Liver (tissue), 9 donors: ENCODE measurements around the gene FERMT1. TPM values are rescaled to one million over a fixed set of nuclear protein-coding genes. Genes with fewer than 3 reads are reported as not detected.

Experiments
- DNase-seq: peaks from one replicate; pipeline ENCODE4 v3.0.0-alpha.2; 2017; ENCODE audit warnings: low spot score
- H3K27ac ChIP-seq, 2 donors: one replicate each; pipeline ENCODE4 v1.7.0; 2013; ENCODE audit warnings: inconsistent platforms in 2 of 2, low read length in 2 of 2, control low read depth in 1 of 2, low read depth in 1 of 2, mild to moderate bottlenecking in 1 of 2
- H3K27me3 ChIP-seq, 4 donors: one replicate each; pipeline versions ENCODE4 v1.6.1 to v1.7.0; 2013; ENCODE audit warnings: low read length in 3 of 4, inconsistent platforms in 1 of 4, mild to moderate bottlenecking in 1 of 4, moderate library complexity in 1 of 4; ENCODE audit not compliant: control insufficient read depth in 4 of 4, insufficient read depth in 4 of 4
- H3K36me3 ChIP-seq, 4 donors: one replicate each; pipeline versions ENCODE4 v1.6.1 to v1.7.0; 2013; ENCODE audit warnings: low read length in 3 of 4, mild to moderate bottlenecking in 3 of 4, low read depth in 1 of 4, moderate library complexity in 1 of 4; ENCODE audit not compliant: control insufficient read depth in 4 of 4, insufficient read depth in 3 of 4
- H3K4me1 ChIP-seq, 4 donors: one replicate each; pipeline versions ENCODE4 v1.6.1 to v1.7.0; 2013; ENCODE audit warnings: low read length in 3 of 4, mild to moderate bottlenecking in 3 of 4, moderate library complexity in 1 of 4; ENCODE audit not compliant: control insufficient read depth in 4 of 4, insufficient read depth in 4 of 4
- H3K4me3 ChIP-seq, 3 donors: one replicate each; pipeline versions ENCODE4 v1.6.1 to v1.7.0; 2013; ENCODE audit warnings: low read length in 3 of 3, control low read depth in 1 of 3, low read depth in 1 of 3, mild to moderate bottlenecking in 1 of 3
- H3K9ac ChIP-seq, 2 donors: one replicate each; pipeline ENCODE4 v1.7.0; 2013; ENCODE audit warnings: low read length in 2 of 2, mild to moderate bottlenecking in 2 of 2, moderate library complexity in 2 of 2, control low read depth in 1 of 2, low read depth in 1 of 2
- H3K9me3 ChIP-seq, 4 donors: one replicate each; pipeline versions ENCODE4 v1.6.1 to v1.7.0; 2013; ENCODE audit warnings: low read length in 3 of 4; ENCODE audit not compliant: control insufficient read depth in 4 of 4
- CTCF ChIP-seq: fragments of 150-350 bp; IDR thresholded peaks from 2 replicates; pipeline ENCODE4 v1.5.1; 2017; ENCODE audit warnings: improper control_type of control experiment, low read depth, low read length; ENCODE audit not compliant: missing input control
- EGR1 ChIP-seq, 2 donors: IDR thresholded peaks; 2 replicates each; pipeline ENCODE4 v1.6.1; 2016 to 2018; ENCODE audit warnings: antibody characterized with exemption in 2 of 2, low read depth in 2 of 2
- FOXA1 ChIP-seq: IDR thresholded peaks from 2 replicates; pipeline ENCODE4 v1.6.1; 2016; ENCODE audit warnings: antibody characterized with exemption
- FOXA2 ChIP-seq: IDR thresholded peaks from 2 replicates; pipeline ENCODE4 v1.6.1; 2016; ENCODE audit warnings: antibody characterized with exemption
- GABPA ChIP-seq, 2 donors: IDR thresholded peaks in 1 of 2; conservative IDR thresholded peaks in 1 of 2; 2 replicates each; pipeline ENCODE4 v1.6.1; 2016; ENCODE audit warnings: antibody characterized with exemption in 2 of 2, mild to moderate bottlenecking in 1 of 2, moderate library complexity in 1 of 2
- HNF4A ChIP-seq, 2 donors: conservative IDR thresholded peaks; 2 replicates each; pipeline ENCODE4 v1.6.1; 2016; ENCODE audit warnings: antibody characterized with exemption in 2 of 2, mild to moderate bottlenecking in 2 of 2
- HNF4G ChIP-seq: IDR thresholded peaks from 2 replicates; pipeline ENCODE4 v1.6.1; 2016; ENCODE audit warnings: antibody characterized with exemption
- JUND ChIP-seq, 2 donors: IDR thresholded peaks; 2 replicates each; pipeline ENCODE4 v1.6.1; 2016; ENCODE audit warnings: antibody characterized with exemption in 2 of 2
- NR2F2 ChIP-seq: IDR thresholded peaks from 2 replicates; pipeline ENCODE4 v1.6.1; 2016; ENCODE audit warnings: antibody characterized with exemption
- RAD21 ChIP-seq, 2 donors: IDR thresholded peaks; 2 replicates each; pipeline ENCODE4 v1.6.1; 2016; ENCODE audit warnings: antibody characterized with exemption in 2 of 2, mild to moderate bottlenecking in 2 of 2
- REST ChIP-seq: IDR thresholded peaks from 2 replicates; pipeline ENCODE4 v1.6.1; 2016; ENCODE audit warnings: antibody characterized with exemption, mild to moderate bottlenecking
- RXRA ChIP-seq, 2 donors: IDR thresholded peaks; 2 replicates each; pipeline ENCODE4 v1.6.1; 2017 to 2018; ENCODE audit warnings: antibody characterized with exemption in 2 of 2, mild to moderate bottlenecking in 1 of 2
- SP1 ChIP-seq: IDR thresholded peaks from 2 replicates; pipeline ENCODE4 v1.6.1; 2018; ENCODE audit warnings: antibody characterized with exemption, mild to moderate bottlenecking
- TAF1 ChIP-seq: conservative IDR thresholded peaks from 2 replicates; pipeline ENCODE4 v1.6.1; 2016; ENCODE audit warnings: antibody characterized with exemption, mild to moderate bottlenecking
- YY1 ChIP-seq: IDR thresholded peaks from 2 replicates; pipeline ENCODE4 v1.6.1; 2016; ENCODE audit warnings: antibody characterized with exemption, mild to moderate bottlenecking
- ZBTB33 ChIP-seq: IDR thresholded peaks from 2 replicates; pipeline ENCODE4 v1.6.1; 2016; ENCODE audit warnings: antibody characterized with exemption
- WGBS: extraction: QIAGEN DNeasy Blood & Tissue Kit; methylation state at CpG from one replicate; pipeline ENCODE4 v1.1.7; 2013; 5-methylcytosine and 5-hydroxymethylcytosine counted together
- polyA plus RNA-seq, 2 donors: library from polyadenylated mRNA; stranded (reverse) in 1 of 2; unstranded in 1 of 2; fragments of 200-250 nt in 1 of 2; fragments of >200 nt in 1 of 2; fragmentation: Nextera tagmentation in 1 of 2; extraction: Ambion mirVana in 1 of 2; gene quantifications; one replicate each; pipeline versions ENCODE4 v1.2.1 to v1.2.3, GENCODE V29; 2013 to 2015
- total RNA-seq, 2 donors: library from RNA; depleted of rRNA; stranded (reverse); fragments of >200 nt; gene quantifications; one replicate each; pipeline ENCODE4 v1.2.3, GENCODE V29; 2014
- TF ChIP-seq, protein P1 (sequence below): IDR thresholded peaks from 2 replicates; pipeline ENCODE4 v1.6.1; 2016; ENCODE audit warnings: antibody characterized with exemption
- TF ChIP-seq, protein P2 (sequence below): IDR thresholded peaks from 2 replicates; pipeline ENCODE4 v1.6.1; 2016; ENCODE audit warnings: antibody characterized with exemption
- donor health status: healthy.
- donor health status: healthy.
- donor health status: healthy.
- donor health status: healthy.
- donor health status: healthy.

Gene FERMT1
- total and polyA plus RNA-seq, 4 donors: 0.11 to 0.42 (median 0.21) TPM

DNA sequence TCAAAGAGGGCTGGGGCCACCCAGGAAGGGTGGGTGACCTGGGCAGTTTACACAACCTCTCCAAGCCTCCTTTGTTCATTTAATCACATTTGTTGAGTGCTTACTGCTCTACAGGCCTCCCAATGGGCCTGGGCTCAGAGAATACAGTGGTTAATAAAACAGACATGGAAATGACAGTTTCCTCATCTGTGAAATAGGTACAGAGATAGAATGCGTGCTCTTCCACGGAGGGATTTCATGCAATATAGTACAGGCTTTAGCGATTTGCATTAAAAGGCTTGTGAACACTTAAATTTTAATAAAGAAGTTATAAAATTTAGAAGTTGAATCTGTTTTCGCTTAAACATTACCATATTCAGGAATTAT, 802 bp upstream of the FERMT1 start:
- Histone ChIP-seq H3K36me3 (no peaks in the 10 kb centered on the region), H3K9ac (no peak overlapping the region), H3K27me3 (peaks cover 0 to 3% (median 0%) of the 10 kb centered on the region in 4 donors), H3K4me3 (no peak overlapping the region), H3K9me3 (no peaks in the 10 kb centered on the region), H3K4me1 (peaks cover 3 to 15% (median 9%) of the 10 kb centered on the region in 4 donors), H3K27ac (no peak overlapping the region)
- TF ChIP-seq JUND (IDR thresholded peaks at IDR 0.05) (no peak), REST (no peak), FOXA2 (no peak), YY1 (no peak), TAF1 (no peak), RAD21 (IDR thresholded peaks at IDR 0.05) (no peak), EGR1 (IDR thresholded peaks at IDR 0.05; ENCODE audit: low read depth in 2 of 2) (no peak), NR2F2 (no peak), CTCF (no peak), RXRA (IDR thresholded peaks at IDR 0.05) (no peak), SP1 (no peak), ZBTB33 (no peak), GABPA (IDR thresholded peaks at IDR 0.05 in 1 of 2, conservative IDR thresholded peaks at IDR 0.05 in 1 of 2) (no peak), HNF4A (conservative IDR thresholded peaks at IDR 0.05) (no peak), HNF4G (no peak), FOXA1 (no peak)
- TF ChIP-seq, protein P1, sequence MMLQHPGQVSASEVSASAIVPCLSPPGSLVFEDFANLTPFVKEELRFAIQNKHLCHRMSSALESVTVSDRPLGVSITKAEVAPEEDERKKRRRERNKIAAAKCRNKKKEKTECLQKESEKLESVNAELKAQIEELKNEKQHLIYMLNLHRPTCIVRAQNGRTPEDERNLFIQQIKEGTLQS: no peak
- TF ChIP-seq, protein P2, sequence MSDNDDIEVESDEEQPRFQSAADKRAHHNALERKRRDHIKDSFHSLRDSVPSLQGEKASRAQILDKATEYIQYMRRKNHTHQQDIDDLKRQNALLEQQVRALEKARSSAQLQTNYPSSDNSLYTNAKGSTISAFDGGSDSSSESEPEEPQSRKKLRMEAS: no peak
- 88% methylated on average over 4 of the region's 4 CpGs for WGBS
- DNase-seq: no peak
